HG03060 (cell line): ENCODE measurements around the gene SYN1.

ENCODE experiments used
- ATAC-seq: cut with Tn5 transposase; IDR thresholded peaks from one replicate; pipeline ENCODE4 v1.9.1; 2021; ENCODE audit warnings: low read depth, moderate number of reproducible peaks; ENCODE audit not compliant: unreplicated experiment

The SYN1 gene

DNA sequence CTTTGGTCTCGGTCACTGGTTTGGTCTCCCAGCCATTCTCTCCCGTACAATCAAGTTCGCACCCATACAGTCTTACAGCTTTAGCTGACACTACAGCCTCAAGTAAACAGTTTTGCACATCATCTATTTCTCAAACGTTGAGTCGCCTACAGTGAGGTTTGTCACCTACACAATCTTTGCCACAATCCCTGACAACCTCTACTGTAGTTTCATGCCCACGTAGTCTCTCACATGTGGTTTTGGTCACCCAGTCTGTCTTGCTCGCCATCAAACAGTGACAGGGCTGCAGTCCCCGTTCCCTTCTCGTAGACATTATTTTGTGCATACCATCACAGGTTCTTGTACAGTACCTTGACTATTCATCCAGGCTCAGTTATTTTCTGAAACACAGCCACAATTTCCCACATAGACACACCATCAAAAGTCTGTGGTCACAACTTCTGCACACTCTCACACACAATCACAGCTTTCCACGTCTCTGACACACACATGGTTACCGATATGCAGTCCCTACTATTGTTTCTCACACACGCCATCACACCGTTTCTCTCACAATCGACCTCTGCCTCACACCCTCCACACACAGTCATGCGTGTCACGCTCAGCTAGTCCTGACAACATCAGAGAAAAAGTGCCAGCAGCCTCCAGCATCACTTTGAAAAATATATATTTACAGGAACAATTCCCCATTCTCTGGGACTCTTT lies 15.4 kb upstream of the SYN1 start:
- ATAC-seq = no peak

GRCh38 chrX:47633689-47634590 lies 14.3 kb upstream of the SYN1 start:
- no peak for ATAC-seq

GRCh38 chrX:47632666-47633065 lies 13.0 kb upstream of the SYN1 start:
- no peak for ATAC-seq

GRCh38 chrX:47631676-47632075 lies 12.0 kb upstream of the SYN1 start:
- no peak for ATAC-seq

GRCh38 chrX:47629419-47630200 lies 10.0 kb upstream of the SYN1 start, which contains the start of gene CFP:
Gene CFP (minus strand): TSS chrX:47629930. CDS start chrX:47629844, 86 bp downstream.
- ATAC-seq = no peak

DNA sequence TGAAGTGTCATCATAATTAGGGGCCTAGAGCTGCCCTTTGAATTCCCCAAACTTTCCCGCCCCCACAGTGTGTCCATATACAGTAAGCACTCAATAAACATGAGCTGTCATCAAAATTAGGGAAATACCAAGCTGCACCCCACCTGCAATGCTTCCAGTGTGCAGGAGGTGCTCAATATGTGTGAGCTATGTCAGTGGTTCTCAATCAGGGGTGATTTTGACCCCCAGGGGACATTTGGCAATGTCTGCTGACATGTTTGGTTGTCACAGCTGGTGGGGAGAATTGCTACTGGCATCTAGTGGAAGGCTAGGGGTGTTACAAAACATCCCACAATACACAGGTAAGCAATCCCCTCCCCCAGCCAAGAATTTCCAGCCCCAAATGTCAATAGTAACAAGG lies 9.3 kb upstream of the SYN1 start:
- no peak for ATAC-seq

DNA sequence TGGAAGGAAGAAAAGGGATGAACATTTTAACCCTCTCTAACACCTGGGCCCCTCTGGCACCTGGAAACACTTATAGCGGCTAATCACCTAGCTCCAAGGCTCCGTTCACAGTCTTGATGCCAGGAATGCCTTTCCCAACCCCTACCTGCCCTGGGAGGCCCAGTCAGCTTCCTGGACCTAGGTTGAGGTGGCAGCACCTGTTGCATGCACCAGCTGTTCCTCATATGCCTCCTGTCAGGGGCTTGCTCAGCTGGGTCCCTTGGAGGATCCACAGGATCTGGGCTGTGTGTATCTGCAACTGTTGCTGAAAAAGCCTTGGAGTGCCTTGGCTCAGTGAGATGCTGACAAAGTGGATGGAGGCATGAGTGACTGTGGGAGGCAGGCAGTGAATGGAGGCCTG lies 5.7 kb upstream of the SYN1 start:
- no peak for ATAC-seq

GRCh38 chrX:47623540-47624027 lies 3.9 kb upstream of the SYN1 start:
- ATAC-seq = no peak

DNA sequence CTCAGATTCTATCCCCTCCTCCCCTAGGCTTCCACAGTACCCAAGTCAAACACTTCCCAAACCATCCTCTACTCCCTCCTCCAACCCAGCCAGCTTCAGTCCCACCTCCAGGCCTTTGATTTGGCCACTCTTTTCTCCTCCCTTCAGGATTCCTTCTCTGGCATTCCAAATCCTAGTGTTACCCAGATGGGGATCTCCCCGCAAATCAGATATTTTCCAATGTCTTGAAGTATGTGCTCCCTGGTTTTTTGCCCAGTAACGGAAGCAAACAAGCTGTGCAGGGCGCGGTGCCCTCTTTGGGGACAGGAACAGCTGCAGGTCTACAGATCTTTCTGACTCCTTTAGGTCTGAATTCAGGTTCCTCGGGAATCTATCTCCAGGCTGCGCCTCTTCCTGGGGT lies 2.2 kb upstream of the SYN1 start:
- no peak for ATAC-seq

DNA sequence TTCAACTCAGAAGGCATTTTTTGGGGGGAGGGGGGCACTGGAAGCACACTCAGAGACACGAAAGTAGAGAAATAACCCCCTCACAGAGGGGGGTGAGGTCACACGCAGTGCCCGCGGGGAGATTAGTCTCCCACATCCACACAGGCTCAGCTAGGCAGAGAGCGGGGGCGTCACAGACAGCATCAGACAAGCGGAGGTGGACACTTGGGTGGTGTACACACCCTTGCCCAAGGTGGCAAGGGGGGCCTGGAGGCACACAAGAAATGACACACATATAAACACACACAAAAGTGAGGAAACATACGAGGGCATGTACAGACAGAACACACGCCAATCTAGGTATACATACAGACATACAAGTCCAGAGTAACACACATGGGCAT lies 637 bp upstream of the SYN1 start:
- no peak for ATAC-seq

DNA sequence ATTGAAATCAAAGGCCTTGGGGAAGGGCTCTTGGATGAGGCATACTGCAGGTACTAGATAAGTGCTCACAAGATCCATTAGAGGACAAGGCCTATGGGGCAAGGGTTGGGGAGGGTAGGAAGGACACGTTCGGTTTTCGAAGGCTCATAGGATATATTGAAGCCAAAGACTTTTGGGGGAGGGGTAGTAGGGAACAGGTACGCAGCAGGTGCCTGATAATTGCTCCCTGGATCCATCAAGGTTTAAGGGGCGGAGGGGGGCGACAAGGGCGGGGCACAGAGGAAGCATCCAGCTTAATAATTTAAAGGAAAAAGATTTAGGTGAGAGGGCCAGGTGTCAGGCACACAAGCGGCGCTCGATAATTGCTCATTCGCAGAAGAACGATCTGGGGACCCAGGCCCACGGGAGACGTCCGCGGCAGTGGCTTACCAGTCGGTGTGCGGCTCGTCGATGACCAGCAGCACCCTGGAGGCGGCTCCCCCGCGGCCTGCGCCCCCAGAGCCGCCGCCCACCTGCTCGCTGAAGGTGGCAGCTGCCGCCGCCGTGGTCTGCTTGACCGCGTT lies 653 bp downstream of the SYN1 start:
- no peak for ATAC-seq

GRCh38 chrX:47614618-47615017 lies 5.0 kb downstream of the SYN1 start:
- ATAC-seq = no peak

- ATAC-seq = no peak
Observed at GRCh38 chrX:47613082-47613481, 6.6 kb downstream of the SYN1 start.

- no peak for ATAC-seq
Observed at GRCh38 chrX:47612418-47612817, 7.2 kb downstream of the SYN1 start.

DNA sequence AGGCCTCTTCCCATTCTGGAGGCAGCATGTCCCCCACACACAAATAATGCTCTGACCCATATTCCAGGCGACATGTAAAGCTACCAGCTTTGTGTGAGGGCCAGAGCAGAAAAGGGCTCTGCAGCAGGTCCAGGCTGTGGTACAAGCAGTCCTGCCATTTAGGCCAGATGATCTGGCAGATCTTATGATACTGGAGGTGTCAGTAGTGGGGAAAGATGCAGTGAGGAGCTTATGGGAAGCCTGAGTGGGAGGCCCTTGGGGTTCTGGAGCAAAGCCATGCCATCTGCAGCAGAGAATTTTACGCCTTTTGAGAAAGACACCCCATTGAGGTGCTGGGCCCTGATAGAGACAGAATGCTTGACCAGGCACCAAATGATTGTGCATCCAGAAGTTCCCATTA lies 7.7 kb downstream of the SYN1 start:
- no peak for ATAC-seq

DNA sequence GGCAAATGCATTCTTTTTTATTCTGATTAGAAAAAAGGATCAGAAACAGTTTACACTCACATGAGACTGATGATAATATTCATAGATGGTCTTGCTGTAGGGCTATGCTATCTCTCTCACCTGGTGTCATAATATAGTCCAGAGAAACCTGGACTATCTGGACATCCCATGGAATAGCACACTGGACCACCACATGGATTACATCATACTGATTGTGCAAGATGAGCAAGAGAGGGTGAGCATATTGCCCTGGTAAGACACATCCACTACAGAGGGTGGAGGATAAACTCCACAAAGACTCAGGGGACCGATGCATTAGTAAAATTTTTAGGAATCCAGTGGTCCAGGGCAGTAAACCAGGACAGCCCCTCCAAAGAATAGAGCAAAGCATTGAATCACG lies 8.2 kb downstream of the SYN1 start:
- ATAC-seq = no peak

- no peak for ATAC-seq
Observed at GRCh38 chrX:47610511-47610910, 9.1 kb downstream of the SYN1 start.

DNA sequence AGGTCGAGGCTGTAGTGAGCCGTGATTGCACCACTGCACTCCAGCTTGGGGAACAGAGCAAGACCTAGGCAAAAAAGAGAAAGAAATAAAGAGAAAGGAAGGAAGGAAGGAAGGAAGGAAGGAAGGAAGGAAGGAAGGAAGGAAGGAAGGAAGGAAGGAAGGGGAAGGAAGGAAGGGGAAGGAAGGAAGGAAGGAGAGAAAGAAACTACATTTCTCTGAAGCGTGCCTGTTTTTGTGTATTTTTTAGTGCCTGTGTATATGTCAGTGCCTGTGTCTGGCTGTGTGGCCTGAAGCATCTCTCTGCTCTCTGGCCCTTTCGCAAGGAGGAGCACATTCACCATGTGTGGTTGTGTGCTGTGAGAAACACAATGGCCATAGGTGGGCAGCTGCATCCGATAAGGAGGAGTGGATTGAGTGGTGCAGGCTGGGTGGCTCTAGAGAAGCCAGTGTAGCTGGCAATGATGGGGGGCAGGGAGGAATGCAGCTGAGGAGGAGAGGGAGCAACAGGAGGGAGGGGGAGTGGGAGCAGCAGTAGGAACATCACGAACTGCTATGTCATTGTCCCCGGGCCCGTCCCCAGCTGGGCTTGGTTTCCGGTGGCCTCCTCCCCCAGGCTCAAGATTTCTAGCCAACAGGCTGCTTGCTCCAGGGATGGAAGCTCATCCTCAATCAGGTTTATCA lies 11.4 kb downstream of the SYN1 start:
- no peak for ATAC-seq

GRCh38 chrX:47607091-47607490 lies 12.6 kb downstream of the SYN1 start:
- ATAC-seq = no peak

DNA sequence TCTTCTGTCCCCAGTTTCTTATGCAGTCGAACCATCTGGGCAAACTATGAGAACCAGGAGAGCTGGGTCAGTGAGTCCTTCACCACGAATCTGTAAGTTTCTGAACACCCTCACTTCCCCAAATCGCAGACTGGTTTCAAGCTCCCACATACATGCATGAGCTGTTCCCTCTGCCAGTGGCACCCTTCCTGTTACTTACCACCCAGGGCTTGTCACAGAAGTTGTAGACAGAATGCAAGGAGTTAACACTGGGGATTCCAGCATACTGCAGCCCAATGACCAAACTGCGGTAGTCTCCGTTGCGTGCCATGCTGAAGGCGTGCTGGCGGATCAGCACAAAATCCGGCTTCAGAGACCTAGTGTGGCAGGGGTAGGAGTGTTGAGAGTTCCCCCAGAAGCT lies 14.6 kb downstream of the SYN1 start:
- no peak for ATAC-seq
